HG03135 (cell line): ENCODE results near the gene TRIM14.

Source experiments
- ATAC-seq: cut with Tn5 transposase; IDR thresholded peaks from one replicate; pipeline ENCODE4 v1.9.1; 2021; ENCODE audit warnings: mild to moderate bottlenecking, moderate library complexity; ENCODE audit not compliant: unreplicated experiment

The TRIM14 gene, protein sequence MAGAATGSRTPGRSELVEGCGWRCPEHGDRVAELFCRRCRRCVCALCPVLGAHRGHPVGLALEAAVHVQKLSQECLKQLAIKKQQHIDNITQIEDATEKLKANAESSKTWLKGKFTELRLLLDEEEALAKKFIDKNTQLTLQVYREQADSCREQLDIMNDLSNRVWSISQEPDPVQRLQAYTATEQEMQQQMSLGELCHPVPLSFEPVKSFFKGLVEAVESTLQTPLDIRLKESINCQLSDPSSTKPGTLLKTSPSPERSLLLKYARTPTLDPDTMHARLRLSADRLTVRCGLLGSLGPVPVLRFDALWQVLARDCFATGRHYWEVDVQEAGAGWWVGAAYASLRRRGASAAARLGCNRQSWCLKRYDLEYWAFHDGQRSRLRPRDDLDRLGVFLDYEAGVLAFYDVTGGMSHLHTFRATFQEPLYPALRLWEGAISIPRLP

DNA sequence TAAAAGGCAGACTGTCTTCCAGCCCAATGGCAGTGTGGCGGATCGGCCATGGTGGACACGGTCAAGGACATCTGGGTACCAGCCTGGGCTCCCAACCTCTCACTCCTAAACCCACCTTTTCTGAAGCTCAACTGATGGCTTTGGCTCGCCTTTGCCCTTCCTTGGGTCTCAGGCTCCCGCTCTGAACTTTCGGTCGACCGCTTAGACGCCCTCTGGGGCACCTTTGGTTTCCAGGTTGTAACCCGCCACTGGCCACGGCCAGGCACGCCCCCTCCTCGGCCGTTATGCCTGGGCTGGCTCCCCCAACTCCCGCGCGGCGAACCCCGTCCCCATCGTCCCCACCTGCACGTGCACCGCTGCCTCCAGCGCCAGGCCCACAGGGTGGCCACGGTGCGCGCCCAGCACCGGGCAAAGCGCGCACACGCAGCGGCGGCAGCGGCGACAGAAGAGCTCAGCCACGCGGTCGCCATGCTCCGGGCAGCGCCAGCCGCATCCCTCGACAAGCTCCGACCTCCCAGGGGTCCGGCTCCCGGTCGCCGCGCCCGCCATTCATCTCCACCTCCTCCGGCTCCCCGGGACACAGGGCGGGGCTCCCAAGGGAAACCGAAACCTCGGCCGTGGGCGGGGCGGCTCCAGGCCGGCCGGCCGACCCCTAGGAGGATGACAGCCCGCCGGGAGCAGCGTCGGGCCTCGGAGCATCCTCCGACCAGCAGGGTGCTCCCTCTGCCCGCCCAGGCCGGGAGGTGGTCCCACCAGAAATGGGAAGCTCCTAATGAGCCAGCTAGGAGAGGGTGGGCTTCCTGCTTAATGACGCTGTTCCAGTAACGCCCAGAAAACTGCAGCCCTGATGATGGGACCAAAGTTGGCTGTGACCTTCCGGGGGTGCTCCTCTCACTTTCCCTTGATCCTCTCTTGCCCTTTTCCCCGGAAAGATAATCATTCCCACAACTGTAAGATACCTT, at the start of gene TRIM14:
Gene TRIM14 (minus strand): TSS at position 583 of the 962 bp plus-strand sequence. CDS start 34 bp downstream, at position 549.
- peak; percentile 56 for ATAC-seq

DNA sequence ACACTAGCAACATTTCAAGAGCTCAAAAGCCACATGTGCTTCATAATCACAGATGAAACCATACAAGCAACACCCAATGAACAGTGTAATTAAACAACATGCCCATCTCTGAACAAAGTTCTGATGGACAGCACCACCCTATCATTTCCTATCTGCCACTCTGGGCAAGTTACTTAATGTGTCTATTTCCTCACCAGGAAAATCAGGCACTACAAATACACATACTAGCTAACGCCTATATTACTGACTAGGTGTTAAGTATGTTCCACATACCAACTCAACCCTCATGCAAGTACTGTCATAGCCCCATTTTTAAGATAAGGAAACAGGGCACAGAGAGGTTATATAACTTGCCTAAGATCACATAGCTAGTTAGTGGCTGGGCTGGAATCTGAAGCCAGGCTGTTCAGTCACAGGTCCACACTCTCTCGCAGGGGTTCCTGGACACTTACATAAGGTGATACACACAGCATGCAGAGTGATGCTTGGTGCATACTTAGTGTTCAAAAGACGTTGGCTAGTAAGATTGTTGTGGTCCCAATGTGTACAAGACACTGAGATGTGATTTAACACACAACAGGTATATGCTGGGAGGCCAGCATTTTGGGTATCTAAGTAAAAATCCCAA, 49.2 kb upstream of the TRIM14 start:
- no peak for ATAC-seq

DNA sequence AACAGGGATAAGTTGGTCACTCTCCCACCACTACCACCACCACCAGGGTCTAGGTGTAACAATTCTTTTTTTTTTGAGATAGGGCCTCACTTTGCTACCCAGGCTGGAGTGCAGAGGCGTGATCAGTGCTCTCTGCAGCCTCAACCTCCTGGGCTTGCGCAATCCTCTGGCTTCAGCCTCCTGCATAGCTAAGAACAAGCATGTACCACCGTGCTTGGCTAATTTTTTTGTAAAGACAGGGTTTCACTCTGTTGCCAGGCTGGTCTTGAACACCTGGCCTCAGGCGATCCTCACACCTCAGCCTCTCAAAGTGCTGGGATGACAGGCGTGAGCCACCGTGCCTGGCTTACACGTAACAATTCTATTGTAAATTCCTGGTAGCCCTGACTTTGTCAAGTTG, 45.9 kb upstream of the TRIM14 start:
- ATAC-seq, result no peak

GRCh38 chr9:98162613-98163012, 43.6 kb upstream of the TRIM14 start:
- no peak for ATAC-seq

- ATAC-seq, result no peak
Measured at GRCh38 chr9:98161851-98162250, 42.8 kb upstream of the TRIM14 start.

DNA sequence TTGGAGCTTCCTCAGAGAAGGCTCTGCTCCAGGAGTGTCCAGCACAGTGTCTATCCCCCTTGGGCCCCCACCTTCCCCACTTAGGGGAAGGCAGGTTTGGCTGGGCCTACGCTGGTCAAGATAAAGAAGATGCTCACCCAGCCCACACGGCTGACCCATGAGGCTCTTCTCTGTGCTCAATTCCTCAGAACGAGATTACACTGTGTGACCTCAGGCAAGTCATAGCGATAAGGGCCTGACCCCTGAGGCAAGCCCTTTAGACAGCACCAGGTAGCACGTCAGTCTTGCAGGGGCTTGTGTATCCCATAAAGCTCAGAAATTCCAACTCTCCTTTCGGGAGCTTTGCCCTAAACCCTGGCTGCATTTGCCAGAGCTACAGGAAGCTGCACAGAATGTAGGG, 40.8 kb upstream of the TRIM14 start:
- no peak for ATAC-seq

GRCh38 chr9:98159301-98159700, 40.3 kb upstream of the TRIM14 start:
- ATAC-seq, result no peak

DNA sequence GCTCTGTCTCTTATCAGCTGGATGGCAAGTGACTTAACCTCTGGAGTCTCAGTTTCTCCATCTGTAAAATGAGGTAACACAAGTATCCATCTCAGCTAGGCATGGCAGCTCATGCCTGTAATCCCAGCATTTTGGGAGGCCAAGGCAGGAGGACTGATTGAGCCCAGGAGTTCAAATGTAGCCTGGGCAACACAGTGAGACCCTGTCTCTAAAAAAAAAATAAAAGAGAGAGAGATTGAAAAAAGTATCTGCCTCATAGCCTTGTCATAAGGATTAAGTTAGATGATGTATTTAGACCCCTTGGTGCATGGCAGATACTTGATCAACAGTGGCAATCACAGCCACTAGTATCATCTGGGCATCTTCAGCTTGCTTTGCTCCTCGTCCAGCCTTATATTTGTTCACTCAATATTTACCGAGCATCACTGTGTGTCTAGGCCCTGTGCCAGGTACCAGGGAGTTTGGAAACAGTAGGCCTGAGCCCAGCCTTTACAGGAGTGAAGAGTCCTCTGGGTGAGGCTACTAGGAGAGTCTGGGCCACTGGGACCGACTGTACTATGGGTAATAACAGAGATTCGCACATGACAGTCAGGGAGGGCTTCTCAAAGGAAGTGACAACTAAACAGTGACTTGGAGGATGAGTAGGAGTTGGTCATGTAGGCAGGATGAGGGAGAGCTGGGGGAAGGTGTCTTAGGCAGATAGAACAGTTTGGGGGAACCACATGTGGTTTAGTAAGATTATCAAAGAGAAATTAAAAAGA, 39.2 kb upstream of the TRIM14 start:
- no peak for ATAC-seq

- no peak for ATAC-seq
Measured at GRCh38 chr9:98157372-98157771, 38.4 kb upstream of the TRIM14 start.

DNA sequence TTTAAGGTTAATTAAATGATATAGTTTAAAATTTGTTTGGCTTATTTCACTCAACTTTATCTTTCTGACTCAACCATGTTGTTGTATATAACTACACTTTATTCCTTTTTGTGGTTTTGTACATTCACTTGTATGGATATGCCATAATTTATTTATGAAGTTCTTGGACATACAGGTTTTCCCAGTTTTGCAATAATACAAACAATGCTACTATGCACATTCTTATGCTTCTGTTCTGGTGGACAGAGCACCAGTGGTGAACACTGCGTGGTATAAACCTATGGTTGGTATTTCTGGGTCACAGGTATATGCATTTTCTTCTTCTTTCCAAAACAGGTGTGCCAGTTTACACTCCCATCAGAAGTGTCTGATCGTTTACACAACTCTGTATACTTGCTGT, 35.7 kb upstream of the TRIM14 start:
- ATAC-seq, result no peak

- ATAC-seq, result no peak
Measured at GRCh38 chr9:98152526-98152925, 33.5 kb upstream of the TRIM14 start.

DNA sequence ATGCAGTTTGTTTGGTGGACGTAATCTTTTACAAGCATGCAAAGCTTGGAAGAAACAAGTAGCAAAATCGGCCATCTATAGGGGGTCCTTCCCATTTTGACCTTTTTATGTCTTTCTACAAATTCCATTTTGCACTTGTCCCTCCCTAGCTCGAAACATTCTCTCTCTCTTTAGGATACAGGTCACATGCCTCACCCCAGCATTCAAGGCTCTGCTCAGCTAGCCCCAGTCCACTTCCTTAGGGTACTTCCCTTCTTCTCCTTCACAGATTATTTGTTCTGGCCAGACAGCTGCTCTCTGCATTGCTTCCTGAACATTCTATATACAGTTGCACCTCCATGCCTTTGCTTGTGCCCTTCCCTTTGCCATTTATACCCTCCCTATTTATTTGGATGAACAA, 31.7 kb upstream of the TRIM14 start:
- ATAC-seq, result no peak

DNA sequence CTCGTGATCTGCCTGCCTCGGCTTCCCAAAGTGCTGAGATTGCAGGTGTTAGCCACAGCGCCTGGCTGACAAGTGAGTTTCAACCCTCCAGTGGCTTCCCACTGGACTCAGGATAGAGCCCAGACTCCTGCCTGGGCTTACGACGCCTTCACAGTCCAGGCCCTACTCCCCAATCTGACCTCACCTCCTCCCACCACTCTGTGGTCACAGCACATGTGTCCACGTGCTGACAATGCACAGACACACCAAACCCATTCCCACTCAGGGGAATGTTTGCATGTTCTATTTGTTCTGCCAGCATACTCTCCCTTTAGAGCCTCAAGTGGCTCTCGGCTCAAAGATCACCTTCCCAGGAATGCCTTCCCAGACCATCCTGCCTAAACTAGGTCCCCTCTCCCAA, 31.1 kb upstream of the TRIM14 start:
- no peak for ATAC-seq

GRCh38 chr9:98149422-98149821, 30.4 kb upstream of the TRIM14 start:
- no peak for ATAC-seq

- no peak for ATAC-seq
Measured at GRCh38 chr9:98148486-98148885, 29.5 kb upstream of the TRIM14 start.

DNA sequence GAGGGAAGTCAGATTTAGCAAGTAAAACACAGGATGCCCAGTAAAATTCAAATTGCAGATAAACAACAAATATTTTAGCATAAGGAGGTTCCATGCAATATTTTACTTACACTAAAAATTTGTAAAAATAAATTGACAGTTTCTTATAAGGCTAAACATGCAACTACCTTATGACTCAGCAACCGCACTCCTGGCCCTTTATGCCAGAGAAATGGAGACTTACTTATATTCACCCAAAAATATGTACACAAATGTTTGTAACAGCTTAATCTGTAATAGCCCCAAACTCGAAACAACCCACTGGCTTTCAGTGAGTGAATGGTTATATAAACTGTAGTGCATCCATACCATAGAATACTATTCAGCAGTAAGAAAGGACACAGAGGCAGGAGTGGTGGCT, 28.6 kb upstream of the TRIM14 start:
- ATAC-seq, result no peak

GRCh38 chr9:98146101-98146991, 27.3 kb upstream of the TRIM14 start:
- no peak for ATAC-seq

DNA sequence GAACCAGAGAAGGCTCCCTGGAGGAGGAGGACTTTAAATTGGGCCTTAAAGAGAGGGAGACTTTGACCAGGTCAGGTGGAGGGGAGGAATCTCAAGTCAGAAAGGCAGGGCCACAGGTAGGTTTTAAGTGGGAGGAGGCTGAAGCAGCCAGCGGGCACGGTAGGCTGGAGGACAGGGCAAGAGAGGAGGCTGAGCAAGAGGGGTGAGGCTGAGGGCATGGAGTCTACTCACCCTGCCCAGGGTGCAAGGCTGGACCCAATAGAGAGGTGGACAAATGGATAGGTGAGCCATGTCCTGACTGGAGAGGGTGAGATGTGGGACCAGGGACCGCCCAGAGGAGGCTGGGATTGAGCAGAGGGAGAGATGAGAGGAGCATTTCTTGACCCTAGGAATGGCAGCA, 25.6 kb upstream of the TRIM14 start:
- no peak for ATAC-seq

- no peak for ATAC-seq
Measured at GRCh38 chr9:98144076-98144475, 25.1 kb upstream of the TRIM14 start.
